ENCODE data around the gene RASGEF1C. TPM values are rescaled to one million over a fixed set of nuclear protein-coding genes. Genes with fewer than 3 reads are reported as not detected.

Gene RASGEF1C
- total RNA-seq, 1 donor from 2014 or later = 0.26 TPM

DNA sequence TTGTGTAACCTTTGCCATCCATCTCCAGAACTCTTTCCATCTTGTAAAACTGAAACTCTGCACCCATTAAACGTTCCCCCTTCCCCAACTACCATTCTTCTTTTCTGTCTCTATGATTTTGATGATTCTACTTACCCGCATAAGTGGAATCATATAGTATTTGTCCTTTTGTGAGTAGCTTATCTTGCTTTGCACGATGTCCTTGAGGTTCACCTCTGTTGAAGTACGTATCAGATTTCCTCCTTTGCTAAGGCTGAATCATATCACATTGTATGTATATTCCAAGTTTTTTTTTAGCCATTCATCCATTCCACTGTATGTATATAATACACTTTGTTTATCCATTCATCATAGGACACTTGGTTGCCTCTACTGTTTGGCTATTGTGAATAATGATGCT lies 134.5 kb downstream of the RASGEF1C start:
- peaks cover 9% of the 10 kb centered on the region for H3K9me3 ChIP-seq (ENCODE audit: low read depth)
- H3K27me3 ChIP-seq = peaks cover 17% of the 10 kb centered on the region
- H3F3A ChIP-seq (ENCODE audit: low read depth) = peaks cover 29% of the 10 kb centered on the region
- no peak overlapping the region for H3K4me3 ChIP-seq
- no peak overlapping the region for H3K9ac ChIP-seq
- H3K36me3 ChIP-seq = no peaks in the 10 kb centered on the region
- H2AFZ ChIP-seq (replicated peaks) = no peak overlapping the region
- Mint-ChIP-seq H3K4me3 (no peak overlapping the region), H3K27ac (no peak overlapping the region), H3K27me3 (ENCODE audit: insufficient read depth, low read depth) (peaks cover 16% of the 10 kb centered on the region), H3K36me3 (peaks cover 10% of the 10 kb centered on the region), H3K9me3 (peaks cover 29% of the 10 kb centered on the region), H3K4me1 (peaks cover 18% of the 10 kb centered on the region)
- no peak overlapping the region for H3K4me2 ChIP-seq
- peaks cover 14% of the 10 kb centered on the region for H4K20me1 ChIP-seq (ENCODE audit: low read depth)
- DNase-seq (ENCODE audit: low spot score) = no peak
- H3K4me1 ChIP-seq = peaks cover 11% of the 10 kb centered on the region
- H3K79me2 ChIP-seq (ENCODE audit: low read depth) = peaks cover 20% of the 10 kb centered on the region
- TF ChIP-seq EZH2 (IDR thresholded peaks at IDR 0.05) (no peak), CTCF (IDR thresholded peaks at IDR 0.05) (no peak), EZH2phosphoT487 (IDR thresholded peaks at IDR 0.05) (no peak)
- H3K27ac ChIP-seq = no peak overlapping the region

DNA sequence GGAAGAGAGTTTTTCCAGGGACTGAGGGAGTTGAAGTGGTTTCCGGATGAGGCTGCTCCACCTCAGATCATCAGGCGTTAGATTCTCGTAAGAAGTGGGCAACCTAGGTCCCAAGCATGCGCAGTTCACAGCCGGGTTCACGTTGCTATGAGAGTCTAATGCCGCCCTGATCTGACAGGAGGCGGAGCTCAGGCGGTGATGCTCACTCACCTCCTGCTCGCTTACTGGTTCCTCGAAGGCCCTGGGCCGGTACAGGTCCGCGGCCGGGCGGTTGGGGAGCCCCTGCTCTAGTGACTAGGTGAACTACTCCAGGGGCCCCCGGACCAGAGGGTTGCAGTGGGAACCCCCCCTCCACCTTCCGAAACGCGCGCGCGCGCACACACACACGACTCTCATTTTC lies 136.5 kb downstream of the RASGEF1C start:
- TF ChIP-seq CTCF (IDR thresholded peaks at IDR 0.05) = no peak
- no peak for TF ChIP-seq EZH2phosphoT487 (IDR thresholded peaks at IDR 0.05)
- TF ChIP-seq EZH2 (IDR thresholded peaks at IDR 0.05) = no peak
- Histone ChIP-seq H3F3A (ENCODE audit: low read depth) (peaks cover 38% of the 10 kb centered on the region), H3K79me2 (ENCODE audit: low read depth) (peaks cover 39% of the 10 kb centered on the region), H2AFZ (replicated peaks) (no peak overlapping the region), H3K4me1 (peaks cover 30% of the 10 kb centered on the region), H3K27ac (no peak overlapping the region), H3K9me3 (ENCODE audit: low read depth) (peaks cover 9% of the 10 kb centered on the region), H3K9ac (no peak overlapping the region), H3K4me2 (no peak overlapping the region), H3K36me3 (no peaks in the 10 kb centered on the region), H3K27me3 (peaks cover 17% of the 10 kb centered on the region), H4K20me1 (ENCODE audit: low read depth) (peaks cover 33% of the 10 kb centered on the region), H3K4me3 (no peak overlapping the region)
- Mint-ChIP-seq H3K27ac (no peak overlapping the region), H3K4me3 (peak overlapping the region; percentile 82), H3K27me3 (ENCODE audit: insufficient read depth, low read depth) (peaks cover 12% of the 10 kb centered on the region), H3K9me3 (peaks cover 15% of the 10 kb centered on the region), H3K36me3 (peaks cover 8% of the 10 kb centered on the region), H3K4me1 (peaks cover 34% of the 10 kb centered on the region)
- no peak for DNase-seq (ENCODE audit: low spot score)

DNA sequence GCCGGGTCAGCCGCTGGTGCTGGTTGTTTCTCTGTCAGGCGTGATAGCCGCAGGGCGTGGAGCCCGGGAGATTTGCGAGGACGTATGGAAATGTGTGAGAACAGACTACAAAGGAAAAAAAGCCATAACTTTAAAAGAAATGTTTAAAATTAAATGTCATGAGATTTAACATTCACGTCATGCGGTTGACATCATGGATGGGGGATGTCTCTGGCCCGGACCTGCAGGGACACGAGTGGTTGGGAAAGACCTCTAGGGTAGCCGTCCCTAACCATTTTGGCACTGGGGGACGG lies 136.8 kb downstream of the RASGEF1C start:
- H3K36me3 Mint-ChIP-seq = peaks cover 9% of the 10 kb centered on the region
- no peak overlapping the region for H3K27ac Mint-ChIP-seq
- no peak for TF ChIP-seq EZH2phosphoT487 (IDR thresholded peaks at IDR 0.05)
- no peak for TF ChIP-seq EZH2 (IDR thresholded peaks at IDR 0.05)
- TF ChIP-seq CTCF (IDR thresholded peaks at IDR 0.05) = no peak
- H4K20me1 ChIP-seq (ENCODE audit: low read depth) = peaks cover 37% of the 10 kb centered on the region
- H3K9me3 Mint-ChIP-seq = peaks cover 15% of the 10 kb centered on the region
- H3K4me2 ChIP-seq = no peak overlapping the region
- H3K4me3 Mint-ChIP-seq = peak overlapping the region; percentile 82
- no peak overlapping the region for H2AFZ ChIP-seq (replicated peaks)
- H3K9me3 ChIP-seq (ENCODE audit: low read depth) = peaks cover 9% of the 10 kb centered on the region
- no peak overlapping the region for H3K27ac ChIP-seq
- H3K4me1 Mint-ChIP-seq = peaks cover 38% of the 10 kb centered on the region
- no peaks in the 10 kb centered on the region for H3K36me3 ChIP-seq
- H3K9ac ChIP-seq = no peak overlapping the region
- DNase-seq (ENCODE audit: low spot score) = no peak
- peaks cover 43% of the 10 kb centered on the region for H3K79me2 ChIP-seq (ENCODE audit: low read depth)
- peak overlapping the region; percentile 86 for H3K4me3 ChIP-seq
- peaks cover 33% of the 10 kb centered on the region for H3K4me1 ChIP-seq
- peaks cover 12% of the 10 kb centered on the region for H3K27me3 Mint-ChIP-seq (ENCODE audit: insufficient read depth, low read depth)
- peaks cover 17% of the 10 kb centered on the region for H3K27me3 ChIP-seq
- peaks cover 38% of the 10 kb centered on the region for H3F3A ChIP-seq (ENCODE audit: low read depth)
